Stomach (tissue), 9 donors: ENCODE measurements around the gene FAM124B. TPM values are rescaled to one million over a fixed set of nuclear protein-coding genes. Genes with fewer than 3 reads are reported as not detected.
A peak's percentile ranks its signal among the peaks of the same experiment; 100 is the strongest.

Experiments
- DNase-seq, 2 donors: peaks; one replicate each; pipeline versions ENCODE4 v3.0.0 to v3.0.0-alpha.2; 2013 to 2019
- H3K27ac ChIP-seq, 5 donors: fragments of 200-600 bp in 4 of 5; sonication (generic) in 4 of 5; one replicate each; pipeline ENCODE4 v1.5.1; 2013 to 2019; ENCODE audit warnings: mild to moderate bottlenecking in 1 of 5, moderate library complexity in 1 of 5
- H3K27me3 ChIP-seq, 3 donors: fragments of 200-600 bp; sonication (generic); one replicate each; pipeline ENCODE4 v1.5.1; 2017 to 2019; ENCODE audit warnings: mixed run types in 1 of 3
- H3K36me3 ChIP-seq, 4 donors: fragments of 200-600 bp; sonication (generic); 1 replicate in 3 of 4; 2 replicates in 1 of 4; pipeline ENCODE4 v1.5.1; 2016 to 2019
- H3K4me1 ChIP-seq, 4 donors: fragments of 200-600 bp; sonication (generic); one replicate each; pipeline ENCODE4 v1.5.1; 2016 to 2019
- H3K4me3 ChIP-seq, 4 donors: fragments of 200-600 bp; sonication (generic) in 3 of 4; one replicate each; pipeline ENCODE4 v1.5.1; 2016 to 2019; ENCODE audit warnings: mild to moderate bottlenecking in 1 of 4
- H3K9me3 ChIP-seq, 4 donors: fragments of 200-600 bp; sonication (generic); one replicate each; pipeline ENCODE4 v1.5.1; 2016 to 2019
- CTCF ChIP-seq, 7 experiments: fragments of 450-650 bp in 4 of 7; fragments of 200-600 bp in 3 of 7; sonication (generic) in 3 of 7; IDR thresholded peaks; one replicate each; pipeline ENCODE4 v1.5.1; 2016 to 2019; ENCODE audit warnings: antibody characterized with exemption in 7 of 7, control low read depth in 2 of 7, mild to moderate bottlenecking in 1 of 7
- EP300 ChIP-seq: sonication (generic); formaldehyde crosslinking; IDR thresholded peaks from one replicate; pipeline ENCODE4 v1.6.1; 2017; ENCODE audit warnings: antibody characterized with exemption
- POLR2A ChIP-seq, 4 donors: fragments of 450-650 bp; IDR thresholded peaks; one replicate each; pipeline ENCODE4 v1.6.1; 2016; ENCODE audit warnings: antibody characterized with exemption in 4 of 4, control low read depth in 2 of 4, mild to moderate bottlenecking in 1 of 4, moderate library complexity in 1 of 4
- POLR2AphosphoS5 ChIP-seq, 3 donors: sonication (generic); formaldehyde crosslinking; IDR thresholded peaks; one replicate each; pipeline ENCODE4 v1.6.1; 2016; ENCODE audit warnings: antibody characterized with exemption in 3 of 3
- WGBS, 5 donors: extraction: QIAGEN DNeasy Blood & Tissue Kit in 3 of 5; methylation state at CpG; one replicate each; pipeline versions ENCODE4 v1.1.5 to v1.1.7; 2013 to 2018; 5-methylcytosine and 5-hydroxymethylcytosine counted together
- intact Hi-C: fragments of 100-400 bp; cut with DNase I; formaldehyde crosslinking; loops from one replicate; pipeline ENCODE4 v1.15.1; 2023; ENCODE audit warnings: low total_unique reads
- polyA plus RNA-seq, 3 donors: library from polyadenylated mRNA; stranded (reverse); fragments of 200-250 nt; gene quantifications; one replicate each; pipeline ENCODE4 v1.2.3, GENCODE V29; 2013
- total RNA-seq, 5 donors: library from RNA; depleted of rRNA; stranded (reverse); fragments of >200 nt; gene quantifications; one replicate each; pipeline versions ENCODE4 v1.1.0 to v1.2.3, GENCODE V29; 2014 to 2016
- donor health status: healthy with polysubstance abuse.
- donor health status: Bipolar disorder and iron deficiency.
- donor health status: healthy.

FAM124B gene
- total and polyA plus RNA-seq, 8 donors: 0.25 to 6.4 (median 0.82) TPM; not detected in 2

GRCh38 chr2:224444783-224445182 is 42.9 kb upstream of the FAM124B start:
- TF ChIP-seq CTCF (IDR thresholded peaks at IDR 0.05): no peak
- TF ChIP-seq POLR2A (IDR thresholded peaks at IDR 0.05): no peak
- TF ChIP-seq EP300: no peak
- TF ChIP-seq POLR2AphosphoS5 (IDR thresholded peaks at IDR 0.05): no peak
- Histone ChIP-seq H3K36me3 (no peaks in the 10 kb centered on the region), H3K27ac (no peak overlapping the region), H3K4me3 (no peak overlapping the region), H3K9me3 (no peaks in the 10 kb centered on the region), H3K4me1 (peaks cover 0 to 14% (median 12%) of the 10 kb centered on the region in 4 donors), H3K27me3 (peaks cover 0 to 20% (median 5%) of the 10 kb centered on the region in 3 donors)
- 79 to 91% (median 88%) methylated on average over 4 of the region's 4 CpGs for WGBS, 5 donors
- no peak for DNase-seq
- intact Hi-C loops: loop anchor here (10.0 kb wide), 1 partner anchor 80 kb away; no protein-coding TSS in a partner anchor

GRCh38 chr2:224444021-224444420 is 42.1 kb upstream of the FAM124B start:
- DNase-seq: no peak
- intact Hi-C loops: loop anchor here (10.0 kb wide), 1 partner anchor 79 kb away; no protein-coding TSS in a partner anchor
- Histone ChIP-seq H3K9me3 (no peaks in the 10 kb centered on the region), H3K4me1 (peaks cover 0 to 14% (median 12%) of the 10 kb centered on the region in 4 donors), H3K27ac (no peak overlapping the region), H3K4me3 (no peak overlapping the region), H3K36me3 (no peaks in the 10 kb centered on the region), H3K27me3 (peaks cover 0 to 20% (median 5%) of the 10 kb centered on the region in 3 donors)
- TF ChIP-seq CTCF (IDR thresholded peaks at IDR 0.05): no peak
- no peak for TF ChIP-seq POLR2AphosphoS5 (IDR thresholded peaks at IDR 0.05)
- no peak for TF ChIP-seq EP300
- TF ChIP-seq POLR2A (IDR thresholded peaks at IDR 0.05): no peak
- WGBS, 5 donors: 79 to 84% (median 82%) methylated on average over 5 of the region's 5 CpGs

- Histone ChIP-seq H3K36me3 (no peaks in the 10 kb centered on the region), H3K9me3 (no peaks in the 10 kb centered on the region), H3K4me1 (peaks cover 0 to 14% (median 12%) of the 10 kb centered on the region in 4 donors), H3K27ac (peak overlapping the region in 2 of 5 donors; percentile 0 to 45), H3K4me3 (peak overlapping the region; percentile 51 to 73 (median 58)), H3K27me3 (peaks cover 0 to 20% (median 5%) of the 10 kb centered on the region in 3 donors)
- intact Hi-C loops: loop anchor here (10.0 kb wide), 1 partner anchor 78 kb away; no protein-coding TSS in a partner anchor
- TF ChIP-seq CTCF (IDR thresholded peaks at IDR 0.05): no peak
- TF ChIP-seq POLR2A (IDR thresholded peaks at IDR 0.05): no peak
- no peak for TF ChIP-seq EP300
- TF ChIP-seq POLR2AphosphoS5 (IDR thresholded peaks at IDR 0.05): no peak
- 1 to 3% (median 3%) methylated on average over 35 to 82 of the region's 82 CpGs for WGBS, 5 donors
- peak in 1 of 2 donors; percentile 76 for DNase-seq
Observed at GRCh38 chr2:224442071-224442967, 40.4 kb upstream of the FAM124B start.

- Histone ChIP-seq H3K9me3 (no peaks in the 10 kb centered on the region), H3K4me1 (peaks cover 0 to 14% (median 12%) of the 10 kb centered on the region in 4 donors), H3K4me3 (no peak overlapping the region), H3K36me3 (no peaks in the 10 kb centered on the region), H3K27me3 (peaks cover 0 to 20% (median 5%) of the 10 kb centered on the region in 3 donors), H3K27ac (no peak overlapping the region)
- intact Hi-C loops: loop anchor here (10.0 kb wide), 1 partner anchor 76 kb away; no protein-coding TSS in a partner anchor
- DNase-seq: peak in 1 of 2 donors; percentile 18
- TF ChIP-seq EP300 (no peak), CTCF (IDR thresholded peaks at IDR 0.05) (no peak), POLR2AphosphoS5 (IDR thresholded peaks at IDR 0.05) (no peak), POLR2A (IDR thresholded peaks at IDR 0.05) (no peak)
- WGBS, 5 donors: 51 to 71% (median 56%) methylated on average over 5 of the region's 5 CpGs
Observed at GRCh38 chr2:224440988-224441387, 39.1 kb upstream of the FAM124B start.
